ENCODE results near the gene UBE2I.

UBE2I gene

GRCh38 chr16:1272453-1273198 lies 36.8 kb upstream of the UBE2I start:
- no peak for FAIRE-seq
- no peak for DNase-seq (ENCODE audit: insufficient read length, low spot score)
- TF ChIP-seq POLR2A (IDR thresholded peaks at IDR 0.05; ENCODE audit: low read depth, low read length) = no peak

- DNase-seq (ENCODE audit: insufficient read length, low spot score) = no peak
- TF ChIP-seq POLR2A (IDR thresholded peaks at IDR 0.05; ENCODE audit: low read depth, low read length) = no peak
- no peak for FAIRE-seq
Measured at GRCh38 chr16:1273816-1274215, 35.6 kb upstream of the UBE2I start.

GRCh38 chr16:1274767-1275166 lies 34.7 kb upstream of the UBE2I start:
- no peak for FAIRE-seq

GRCh38 chr16:1275791-1276579 lies 33.5 kb upstream of the UBE2I start:
- no peak for FAIRE-seq

More at GRCh38 chr16:1274767-1275166, 34.7 kb upstream of the UBE2I start:
- no peak for TF ChIP-seq POLR2A (IDR thresholded peaks at IDR 0.05; ENCODE audit: low read depth, low read length)
- no peak for DNase-seq (ENCODE audit: insufficient read length, low spot score)

GRCh38 chr16:1276580-1276878 lies 32.9 kb upstream of the UBE2I start:
- FAIRE-seq = no peak
- no peak for TF ChIP-seq POLR2A (IDR thresholded peaks at IDR 0.05; ENCODE audit: low read depth, low read length)

More at GRCh38 chr16:1275791-1276579, 33.5 kb upstream of the UBE2I start:
- DNase-seq (ENCODE audit: insufficient read length, low spot score) = no peak
- no peak for TF ChIP-seq POLR2A (IDR thresholded peaks at IDR 0.05; ENCODE audit: low read depth, low read length)

GRCh38 chr16:1277151-1277598 lies 32.3 kb upstream of the UBE2I start:
- no peak for TF ChIP-seq POLR2A (IDR thresholded peaks at IDR 0.05; ENCODE audit: low read depth, low read length)
- no peak for DNase-seq (ENCODE audit: insufficient read length, low spot score)
- no peak for FAIRE-seq

More at GRCh38 chr16:1276580-1276878, 32.9 kb upstream of the UBE2I start:
- DNase-seq (ENCODE audit: insufficient read length, low spot score) = no peak

GRCh38 chr16:1277617-1278282 lies 31.7 kb upstream of the UBE2I start:
- FAIRE-seq (no peak), DNase-seq (ENCODE audit: insufficient read length, low spot score) (no peak)
- no peak for TF ChIP-seq POLR2A (IDR thresholded peaks at IDR 0.05; ENCODE audit: low read depth, low read length)

GRCh38 chr16:1278477-1278876 lies 31.0 kb upstream of the UBE2I start:
- DNase-seq (ENCODE audit: insufficient read length, low spot score) = no peak
- no peak for FAIRE-seq
- TF ChIP-seq POLR2A (IDR thresholded peaks at IDR 0.05; ENCODE audit: low read depth, low read length) = no peak

GRCh38 chr16:1279081-1279944 lies 30.1 kb upstream of the UBE2I start:
- no peak for DNase-seq (ENCODE audit: insufficient read length, low spot score)
- no peak for TF ChIP-seq POLR2A (IDR thresholded peaks at IDR 0.05; ENCODE audit: low read depth, low read length)
- no peak for FAIRE-seq

GRCh38 chr16:1279945-1280589 lies 29.4 kb upstream of the UBE2I start:
- DNase-seq (ENCODE audit: insufficient read length, low spot score) (no peak), FAIRE-seq (no peak)
- no peak for TF ChIP-seq POLR2A (IDR thresholded peaks at IDR 0.05; ENCODE audit: low read depth, low read length)

GRCh38 chr16:1280783-1281182 lies 28.7 kb upstream of the UBE2I start:
- no peak for TF ChIP-seq POLR2A (IDR thresholded peaks at IDR 0.05; ENCODE audit: low read depth, low read length)
- FAIRE-seq = no peak
- DNase-seq (ENCODE audit: insufficient read length, low spot score) = no peak

- no peak for FAIRE-seq
- no peak for DNase-seq (ENCODE audit: insufficient read length, low spot score)
- no peak for TF ChIP-seq POLR2A (IDR thresholded peaks at IDR 0.05; ENCODE audit: low read depth, low read length)
Measured at GRCh38 chr16:1281517-1281916, 27.9 kb upstream of the UBE2I start.
